ENCODE results near the gene B3GNT4. TPM values are rescaled to one million over a fixed set of nuclear protein-coding genes. Genes with fewer than 3 reads are reported as not detected.
"Not testable (repeated sequence)": the region's sequence is repeated elsewhere in the genome, so short reads cannot be mapped to it uniquely, and the experiment has no call there.

The B3GNT4 gene
- total and polyA plus RNA-seq, 9 donors = 0.15 to 0.42 TPM; not detected in 7

GRCh38 chr12:122202017-122202416 is 1.5 kb upstream of the B3GNT4 start:
- no peak for DNase-seq
- WGBS, 3 donors = 92 to 95% (median 94%) methylated on average over 6 of the region's 6 CpGs
- Histone ChIP-seq H3K9me3 (no peaks in the 10 kb centered on the region), H3K27me3 (peaks cover 16% of the 10 kb centered on the region), H3K27ac (no peak overlapping the region), H3K4me1 (ENCODE audit: insufficient read depth) (peaks cover 2% of the 10 kb centered on the region), H3K36me3 (no peaks in the 10 kb centered on the region), H3K4me3 (no peak overlapping the region)
- TF ChIP-seq EP300 (IDR thresholded peaks at IDR 0.05) = no peak
- no peak for TF ChIP-seq CTCF (IDR thresholded peaks at IDR 0.05)
- no peak for TF ChIP-seq POLR2A (IDR thresholded peaks at IDR 0.05)
- intact Hi-C loops (cut with DNase I) = no loop called here

GRCh38 chr12:122202811-122203210 is 698 bp upstream of the B3GNT4 start:
- DNase-seq; intact Hi-C loops (cut with DNase I); H3K27ac ChIP-seq; H3K4me1 ChIP-seq (ENCODE audit: insufficient read depth); H3K9me3 ChIP-seq; H3K36me3 ChIP-seq: not testable (repeated sequence)
- H3K4me3 ChIP-seq = peak overlapping the region; percentile 44
- H3K27me3 ChIP-seq = peaks cover 16% of the 10 kb centered on the region
- 53 to 59% (median 55%) methylated on average over 19 of the region's 19 CpGs for WGBS, 3 donors

GRCh38 chr12:122204167-122205052 is 901 bp downstream of the B3GNT4 start:
- Histone ChIP-seq H3K4me3 (peak overlapping the region; percentile 44), H3K4me1 (ENCODE audit: insufficient read depth) (peaks cover 2% of the 10 kb centered on the region), H3K27ac (no peak overlapping the region), H3K27me3 (peaks cover 16% of the 10 kb centered on the region), H3K36me3 (no peaks in the 10 kb centered on the region), H3K9me3 (no peaks in the 10 kb centered on the region)
- no peak for TF ChIP-seq EP300 (IDR thresholded peaks at IDR 0.05)
- no peak for TF ChIP-seq POLR2A (IDR thresholded peaks at IDR 0.05)
- no peak for TF ChIP-seq CTCF (IDR thresholded peaks at IDR 0.05)
- 7 to 11% (median 9%) methylated on average over 56 to 71 of the region's 71 CpGs for WGBS, 3 donors
- peak in 1 of 5 donors; percentile 33 for DNase-seq
- intact Hi-C loops (cut with DNase I) = no loop called here

GRCh38 chr12:122205053-122205925 is 1.8 kb downstream of the B3GNT4 start:
- Histone ChIP-seq H3K9me3 (no peaks in the 10 kb centered on the region), H3K4me3 (no peak overlapping the region), H3K36me3 (no peaks in the 10 kb centered on the region), H3K27ac (no peak overlapping the region), H3K27me3 (peaks cover 16% of the 10 kb centered on the region), H3K4me1 (ENCODE audit: insufficient read depth) (peaks cover 2% of the 10 kb centered on the region)
- 42 to 54% (median 45%) methylated on average over 23 of the region's 23 CpGs for WGBS, 3 donors
- no peak for TF ChIP-seq CTCF (IDR thresholded peaks at IDR 0.05)
- TF ChIP-seq EP300 (IDR thresholded peaks at IDR 0.05) = no peak
- TF ChIP-seq POLR2A (IDR thresholded peaks at IDR 0.05) = no peak
- DNase-seq = peak in 1 of 5 donors; percentile 28
- intact Hi-C loops (cut with DNase I) = no loop called here

Measured in ovary (tissue), 9 donors.